CD14-positive monocyte (primary cell): Measurements from ENCODE around the gene COA3. TPM values are rescaled to one million over a fixed set of nuclear protein-coding genes. Genes with fewer than 3 reads are reported as not detected.

Experiments used
- DNase-seq, 3 donors: peaks; one replicate each; pipeline ENCODE4 v3.0.0-alpha.2; 2011 to 2022
- H2AFZ ChIP-seq: 2 replicates; pipeline ENCODE4 v1.6.0; 2012; ENCODE audit warnings: mild to moderate bottlenecking, low read depth, low read length, inconsistent platforms; ENCODE audit not compliant: insufficient read depth, poor library complexity, severe bottlenecking
- H3K27ac ChIP-seq, 2 donors: 1 replicate in 1 of 2; 2 replicates in 1 of 2; pipeline ENCODE4 v1.5.1; 2012 to 2013; ENCODE audit warnings: low read length in 2 of 2, control low read depth in 1 of 2, inconsistent platforms in 1 of 2, low read depth in 1 of 2, mild to moderate bottlenecking in 1 of 2
- H3K27me3 ChIP-seq, 2 donors: one replicate each; pipeline versions ENCODE4 v1.6.0 to v1.6.1; 2011 to 2013; ENCODE audit warnings: low read length in 2 of 2; ENCODE audit not compliant: control insufficient read depth in 2 of 2, insufficient read depth in 2 of 2
- H3K36me3 ChIP-seq, 2 donors: replicated peaks in 1 of 2; 1 replicate in 1 of 2; 2 replicates in 1 of 2; pipeline versions ENCODE4 v1.5.1 to v1.6.1; 2012 to 2013; ENCODE audit warnings: low read length in 2 of 2, control low read depth in 1 of 2, inconsistent platforms in 1 of 2, mild to moderate bottlenecking in 1 of 2; ENCODE audit not compliant: insufficient read depth in 2 of 2, control insufficient read depth in 1 of 2
- H3K4me1 ChIP-seq, 2 donors: 1 replicate in 1 of 2; 2 replicates in 1 of 2; pipeline versions ENCODE4 v1.5.1 to v1.6.1; 2012 to 2013; ENCODE audit warnings: low read length in 2 of 2, control low read depth in 1 of 2, inconsistent platforms in 1 of 2, mild to moderate bottlenecking in 1 of 2, moderate library complexity in 1 of 2; ENCODE audit not compliant: insufficient read depth in 2 of 2, control insufficient read depth in 1 of 2
- H3K4me2 ChIP-seq: replicated peaks from 2 replicates; pipeline ENCODE3; 2012; ENCODE audit warnings: low read length, moderate library complexity, mild to moderate bottlenecking; ENCODE audit not compliant: poor library complexity, severe bottlenecking; ENCODE audit errors: extremely low read depth
- H3K4me3 ChIP-seq, 3 experiments: fragments of 200-600 bp in 1 of 3; sonication (generic) in 1 of 3; replicated peaks in 1 of 3; 1 replicate in 2 of 3; 2 replicates in 1 of 3; pipeline ENCODE4 v1.5.1; 2011 to 2013; ENCODE audit warnings: low read length in 3 of 3, mild to moderate bottlenecking in 3 of 3, control low read depth in 2 of 3, low read depth in 2 of 3, inconsistent platforms in 1 of 3, moderate library complexity in 1 of 3
- H3K79me2 ChIP-seq: 2 replicates; pipeline ENCODE4 v1.6.0; 2012; ENCODE audit warnings: mild to moderate bottlenecking, control low read depth, inconsistent platforms, low read length, moderate library complexity; ENCODE audit not compliant: insufficient read depth
- H3K9ac ChIP-seq: 2 replicates; pipeline ENCODE4 v1.6.0; 2017; ENCODE audit warnings: low read length, mild to moderate bottlenecking; ENCODE audit not compliant: insufficient read depth, poor library complexity, severe bottlenecking
- H3K9me3 ChIP-seq, 2 donors: replicated peaks in 1 of 2; 1 replicate in 1 of 2; 2 replicates in 1 of 2; pipeline versions ENCODE4 v1.5.1 to v1.6.1; 2012 to 2013; ENCODE audit warnings: low read length in 2 of 2, control low read depth in 1 of 2; ENCODE audit not compliant: control insufficient read depth in 1 of 2, insufficient read depth in 1 of 2
- H4K20me1 ChIP-seq: 2 replicates; pipeline ENCODE4 v1.6.0; 2012; ENCODE audit warnings: mild to moderate bottlenecking, low read length, control low read depth, moderate library complexity; ENCODE audit not compliant: insufficient read depth
- H3K27ac Mint-ChIP-seq, 7 donors: one replicate each; pipeline ENCODE4 v1.8.0; 2020; ENCODE audit warnings: mild to moderate bottlenecking in 7 of 7, mixed read lengths in 7 of 7, moderate library complexity in 6 of 7, inconsistent platforms in 2 of 7
- H3K27me3 Mint-ChIP-seq, 3 donors: one replicate each; pipeline ENCODE4 v1.8.0; 2021 to 2022; ENCODE audit warnings: low read depth in 3 of 3, mild to moderate bottlenecking in 3 of 3, mixed read lengths in 3 of 3, moderate library complexity in 3 of 3, inconsistent platforms in 1 of 3
- H3K36me3 Mint-ChIP-seq, 2 donors: one replicate each; pipeline ENCODE4 v1.8.0; 2020; ENCODE audit warnings: mixed read lengths in 2 of 2, inconsistent platforms in 1 of 2, mild to moderate bottlenecking in 1 of 2
- H3K4me1 Mint-ChIP-seq: one replicate; pipeline ENCODE4 v1.8.0; 2020; ENCODE audit warnings: mild to moderate bottlenecking, mixed read lengths
- H3K4me3 Mint-ChIP-seq, 2 donors: one replicate each; pipeline ENCODE4 v1.8.0; 2020; ENCODE audit warnings: mild to moderate bottlenecking in 2 of 2, mixed read lengths in 2 of 2, moderate library complexity in 1 of 2
- H3K9me3 Mint-ChIP-seq, 7 donors: one replicate each; pipeline ENCODE4 v1.8.0; 2020 to 2022; ENCODE audit warnings: mixed read lengths in 7 of 7, mild to moderate bottlenecking in 6 of 7, moderate library complexity in 6 of 7, inconsistent platforms in 2 of 7
- CTCF ChIP-seq: fragments of 200-600 bp; IDR thresholded peaks from one replicate; pipeline ENCODE4 v1.8.0; 2022; ENCODE audit warnings: antibody characterized with exemption, mild to moderate bottlenecking
- WGBS: methylation state at CpG from one replicate; pipeline ENCODE4 v1.1.5; 2013; ENCODE audit warnings: missing lambda C conversion rate; ENCODE audit not compliant: insufficient coverage; 5-methylcytosine and 5-hydroxymethylcytosine counted together
- intact Hi-C, 2 donors: fragments of 100-400 bp; cut with micrococcal nuclease; formaldehyde crosslinking; loops; one replicate each; pipeline versions ENCODE4 v1.15.0 to v1.15.1; 2023
- polyA plus RNA-seq, 3 donors: library from polyadenylated mRNA; depleted of rRNA in 1 of 3; unstranded in 2 of 3; stranded (reverse) in 1 of 3; fragments of 300-500 nt in 2 of 3; fragments of >200 nt in 1 of 3; fragmentation: Illumina TruSeq in 2 of 3; gene quantifications; 1 replicate in 2 of 3; 2 replicates in 1 of 3; pipeline ENCODE4 v1.2.3, GENCODE V29; 2012 to 2021
- small RNA-seq: library from RNA; depleted of rRNA; stranded (forward); fragments of <200 nt; gene quantifications from one replicate; pipeline ENCODE3, GENCODE V24; 2012; ENCODE audit warnings: low read depth; ENCODE audit not compliant: insufficient read length

COA3 gene
- polyA plus RNA-seq, 3 donors = 21.5 to 171 (median 156) TPM

- H3K9ac ChIP-seq = no peak overlapping the region
- no peaks in the 10 kb centered on the region for H3K9me3 ChIP-seq
- H3K4me1 Mint-ChIP-seq = peaks cover 23% of the 10 kb centered on the region
- no peak overlapping the region for H3K27ac Mint-ChIP-seq
- no peak overlapping the region for H3K4me2 ChIP-seq
- H3K4me3 Mint-ChIP-seq = peak overlapping the region in 1 of 2 donors; percentile 54
- no peaks in the 10 kb centered on the region for H3K36me3 ChIP-seq
- peaks cover 0 to 3% (median 0%) of the 10 kb centered on the region in 7 donors for H3K9me3 Mint-ChIP-seq
- peaks cover 8% of the 10 kb centered on the region for H4K20me1 ChIP-seq
- peaks cover 0 to 5% of the 10 kb centered on the region in 2 donors for H3K27me3 ChIP-seq
- intact Hi-C loops = no loop called here
- H3K4me3 ChIP-seq = no peak overlapping the region
- H3K27me3 Mint-ChIP-seq = peaks cover 10 to 19% (median 19%) of the 10 kb centered on the region in 3 donors
- no peak for DNase-seq
- peaks cover 32 to 35% of the 10 kb centered on the region in 2 donors for H3K4me1 ChIP-seq
- H3K36me3 Mint-ChIP-seq = no peaks in the 10 kb centered on the region
- TF ChIP-seq CTCF = no peak
- H3K27ac ChIP-seq = no peak overlapping the region
- peaks cover 14% of the 10 kb centered on the region for H3K79me2 ChIP-seq
- no peak overlapping the region for H2AFZ ChIP-seq
- no CpG with 5 or more reads among the region's 7 CpGs for WGBS
Observed at GRCh38 chr17:42748202-42748907, 50.1 kb downstream of the COA3 start.

Small RNAs within 50 kb of the gene (small RNA-seq; reads per million reads assigned to genes)
- gene HMGN2P15 (not detected), gene MIR6781 (not detected)

Other genes with a start within 250 kb of the COA3 start
- under 1 TPM; 0.19 to 0.72 (median 0.27) TPM for gene HSD17B1, start 245.8 kb downstream of the COA3 start, polyA plus RNA-seq
- 10 to 100 TPM; 52.6 to 63.8 (median 57.9) TPM for gene COASY, start 236.6 kb downstream of the COA3 start, polyA plus RNA-seq
- 100 to 1,000 TPM in 1 of 3 donors, 10 to 100 TPM in 2; 61.4 to 106 (median 63.5) TPM for gene MLX, start 231.6 kb downstream of the COA3 start, polyA plus RNA-seq
- 1 to 10 TPM in 1 of 3 donors, not detected in 2; 1.2 TPM for gene PSMC3IP, start 221.0 kb downstream of the COA3 start, polyA plus RNA-seq
- 10 to 100 TPM; 34.0 to 69.9 (median 69.9) TPM for gene RETREG3, start 189.3 kb downstream of the COA3 start, polyA plus RNA-seq
- 10 to 100 TPM in 2 of 3 donors, 1 to 10 TPM in 1; 7.5 to 17.4 (median 10.2) TPM for gene TUBG1, start 189.0 kb downstream of the COA3 start, polyA plus RNA-seq
- 1 to 10 TPM in 1 of 3 donors, under 1 TPM in 2; 0.31 to 7.3 (median 0.47) TPM for gene TUBG2, start 139.4 kb downstream of the COA3 start, polyA plus RNA-seq
- under 1 TPM; 0.38 to 0.43 (median 0.41) TPM for gene PLEKHH3, start 121.7 kb downstream of the COA3 start, polyA plus RNA-seq
- under 1 TPM in 2 of 3 donors, not detected in 1; 0.13 to 0.37 TPM for gene CCR10, start 116.9 kb downstream of the COA3 start, polyA plus RNA-seq
- gene CNTNAP1, start 116.2 kb downstream of the COA3 start, polyA plus RNA-seq = under 1 TPM in 2 of 3 donors, not detected in 1; 0.23 to 0.24 TPM
- 100 to 1,000 TPM in 1 of 3 donors, 10 to 100 TPM in 2; 12.3 to 169 (median 17.8) TPM for gene EZH1, start 53.7 kb downstream of the COA3 start, polyA plus RNA-seq
- gene RAMP2, start 37.5 kb downstream of the COA3 start, polyA plus RNA-seq = not detected
- 100 to 1,000 TPM in 2 of 3 donors, 10 to 100 TPM in 1; 71.3 to 125 (median 104) TPM for gene VPS25, start 25.3 kb downstream of the COA3 start, polyA plus RNA-seq
- not detected for gene WNK4, start 18.1 kb downstream of the COA3 start, polyA plus RNA-seq
- not detected for gene CNTD1, start 157 bp upstream of the COA3 start, polyA plus RNA-seq
- gene BECN1, start 25.6 kb upstream of the COA3 start, polyA plus RNA-seq = 100 to 1,000 TPM in 1 of 3 donors, 10 to 100 TPM in 2; 68.1 to 105 (median 91.8) TPM
- gene PSME3, start 34.7 kb upstream of the COA3 start, polyA plus RNA-seq = 100 to 1,000 TPM in 2 of 3 donors, 10 to 100 TPM in 1; 61.9 to 137 (median 124) TPM
- 1 to 10 TPM in 1 of 3 donors, under 1 TPM in 1, not detected in 1; 0.09 to 1.6 TPM for gene AOC2, start 45.9 kb upstream of the COA3 start, polyA plus RNA-seq
- gene AOC3, start 52.5 kb upstream of the COA3 start, polyA plus RNA-seq = under 1 TPM in 1 of 3 donors, not detected in 2; 0.85 TPM
- not detected for gene G6PC1, start 102.1 kb upstream of the COA3 start, polyA plus RNA-seq
- 10 to 100 TPM; 14.4 to 31.8 (median 17.4) TPM for gene AARSD1, start 165.8 kb upstream of the COA3 start, polyA plus RNA-seq
- gene PTGES3L, start 181.4 kb upstream of the COA3 start, polyA plus RNA-seq = under 1 TPM in 1 of 3 donors, not detected in 2; 0.32 TPM
- 10 to 100 TPM in 1 of 3 donors, 1 to 10 TPM in 2; 7.5 to 10.3 (median 9.9) TPM for gene RUNDC1, start 181.9 kb upstream of the COA3 start, polyA plus RNA-seq
- gene RPL27, start 199.7 kb upstream of the COA3 start, polyA plus RNA-seq = 1,000 to 10,000 TPM; 1,073 to 2,156 (median 1,232) TPM
- 100 to 1,000 TPM in 2 of 3 donors, 10 to 100 TPM in 1; 76.9 to 152 (median 106) TPM for gene IFI35, start 208.1 kb upstream of the COA3 start, polyA plus RNA-seq
- gene VAT1, start 223.7 kb upstream of the COA3 start, polyA plus RNA-seq = 10 to 100 TPM; 12.7 to 39.5 (median 38.0) TPM
- gene RND2, start 226.5 kb upstream of the COA3 start, polyA plus RNA-seq = not detected